Astrocyte of the cerebellum (primary cell): ENCODE measurements around the gene KCNS1.

Experiments
- DNase-seq: peaks from one replicate; pipeline ENCODE4 v3.0.0-alpha.2; 2011; ENCODE audit warnings: low read depth
- H3K4me3 ChIP-seq: 2 replicates; pipeline ENCODE4 v1.5.1; 2011; ENCODE audit warnings: mild to moderate bottlenecking, low read depth, low read length, moderate library complexity
- CTCF ChIP-seq: IDR thresholded peaks from 2 replicates; pipeline ENCODE4 v1.5.1; 2012; ENCODE audit warnings: low read length, low read depth, moderate library complexity, mild to moderate bottlenecking; ENCODE audit errors: missing control alignments
- in situ Hi-C: cut with HindIII; loops from 2 replicates; pipeline ENCODE4 v1.10.0; 2017; ENCODE audit warnings: low sequenced_read_pairs

Gene KCNS1

GRCh38 chr20:45085867-45086266 lies 15.1 kb downstream of the KCNS1 start:
- TF ChIP-seq CTCF: no peak
- no peak overlapping the region for H3K4me3 ChIP-seq
- no peak for DNase-seq
- in situ Hi-C loops: no loop called here

- H3K4me3 ChIP-seq: no peak overlapping the region
- no peak for TF ChIP-seq CTCF
- DNase-seq: no peak
- in situ Hi-C loops: no loop called here
Measured at GRCh38 chr20:45085289-45085688, 15.6 kb downstream of the KCNS1 start.

GRCh38 chr20:45083127-45083526 lies 17.8 kb downstream of the KCNS1 start:
- H3K4me3 ChIP-seq: no peak overlapping the region
- in situ Hi-C loops: no loop called here
- DNase-seq: no peak
- no peak for TF ChIP-seq CTCF

- in situ Hi-C loops: no loop called here
- TF ChIP-seq CTCF: no peak
- H3K4me3 ChIP-seq: no peak overlapping the region
- no peak for DNase-seq
Measured at GRCh38 chr20:45082468-45082867, 18.5 kb downstream of the KCNS1 start.

- in situ Hi-C loops: no loop called here
Measured at GRCh38 chr20:45080867-45081624, 19.9 kb downstream of the KCNS1 start.

GRCh38 chr20:45077559-45077958 lies 23.4 kb downstream of the KCNS1 start:
- DNase-seq: no peak
- in situ Hi-C loops: no loop called here
- no peak for TF ChIP-seq CTCF
- no peak overlapping the region for H3K4me3 ChIP-seq

More at GRCh38 chr20:45080867-45081624, 19.9 kb downstream of the KCNS1 start:
- H3K4me3 ChIP-seq: no peak overlapping the region
- peak; percentile 52 for TF ChIP-seq CTCF
- DNase-seq: no peak

- in situ Hi-C loops: no loop called here
- H3K4me3 ChIP-seq: no peak overlapping the region
- no peak for DNase-seq
- TF ChIP-seq CTCF: no peak
Measured at GRCh38 chr20:45073221-45073620, 27.7 kb downstream of the KCNS1 start.
